HG02763 (cell line): ENCODE results near the gene SLC18A3.
A peak's percentile ranks its signal among the peaks of the same experiment; 100 is the strongest.

Source experiments
- ATAC-seq: cut with Tn5 transposase; IDR thresholded peaks from one replicate; pipeline ENCODE4 v1.9.1; 2021; ENCODE audit warnings: mild to moderate bottlenecking, moderate library complexity; ENCODE audit not compliant: unreplicated experiment

Gene SLC18A3

DNA sequence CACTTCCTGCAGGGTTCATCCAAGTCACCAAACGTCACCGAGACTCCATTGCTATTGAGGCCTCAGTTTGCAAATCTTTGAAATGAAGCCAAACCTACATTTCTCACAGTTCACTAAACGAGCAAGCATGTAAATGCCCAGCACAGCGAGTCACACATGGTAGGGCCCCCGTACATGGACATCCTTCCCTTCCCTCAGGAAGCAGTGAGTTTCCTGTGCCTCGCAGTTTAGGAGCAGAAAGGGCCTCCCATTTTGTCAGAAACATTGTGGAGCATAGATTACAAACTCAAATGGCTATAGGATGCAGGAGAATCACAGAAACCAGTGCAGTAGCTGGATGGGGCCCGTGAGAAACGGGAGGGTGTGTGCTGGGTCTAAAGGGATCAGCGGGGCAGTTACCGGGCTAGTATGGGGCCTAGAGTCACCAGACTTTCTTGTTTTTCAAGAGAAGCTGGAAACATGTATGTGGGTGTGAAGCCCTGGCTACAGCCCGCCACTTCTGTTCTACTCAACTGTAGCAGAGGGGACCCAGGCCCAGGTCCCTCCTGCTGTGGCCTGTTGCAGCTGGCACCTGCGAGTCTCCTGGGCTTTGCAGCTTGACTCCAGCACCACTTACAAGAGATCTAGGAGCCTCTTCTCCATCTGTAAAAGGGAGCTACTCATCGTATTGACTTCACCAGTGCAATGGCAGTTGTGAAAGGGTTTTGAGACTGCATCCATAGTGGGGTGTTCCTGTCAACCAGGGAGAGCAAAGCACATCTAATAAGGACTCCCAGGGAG is 14.2 kb upstream of the SLC18A3 start:
- no peak for ATAC-seq

DNA sequence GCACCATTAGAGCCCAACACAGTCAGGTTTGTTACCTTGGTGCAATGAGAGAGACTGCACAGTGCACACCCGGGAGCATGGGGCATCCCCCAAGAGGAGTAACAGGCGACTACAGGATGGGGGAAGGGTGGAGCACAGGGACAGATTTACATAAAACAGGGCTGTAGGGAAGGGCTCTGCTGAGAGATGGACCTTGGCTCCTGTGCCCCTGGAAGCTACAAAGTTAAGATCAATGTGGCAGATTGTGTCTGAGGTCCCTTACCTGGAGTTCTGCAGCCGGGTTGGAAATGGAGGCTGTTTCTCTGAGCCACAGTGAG is 13.7 kb upstream of the SLC18A3 start:
- no peak for ATAC-seq

DNA sequence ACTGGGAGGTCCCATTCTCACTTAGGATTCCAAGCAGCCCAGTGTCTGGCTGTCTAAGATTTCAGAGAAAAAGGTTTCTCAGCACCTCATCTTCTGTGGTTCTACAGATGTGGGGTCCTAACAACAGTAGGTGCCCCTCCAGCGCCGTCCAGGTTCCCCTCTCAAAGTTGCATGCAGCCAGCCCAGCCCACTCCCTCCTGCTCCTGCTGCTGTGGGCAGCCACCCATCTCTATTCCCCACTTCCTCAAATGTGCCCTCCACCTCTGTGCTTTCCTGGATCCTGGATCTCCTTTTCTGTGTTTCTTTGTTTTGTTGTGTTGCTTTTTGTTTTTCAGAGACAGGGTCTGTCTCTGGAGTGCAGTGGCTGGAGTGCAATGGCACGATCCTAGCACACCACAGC is 13.3 kb upstream of the SLC18A3 start:
- no peak for ATAC-seq

DNA sequence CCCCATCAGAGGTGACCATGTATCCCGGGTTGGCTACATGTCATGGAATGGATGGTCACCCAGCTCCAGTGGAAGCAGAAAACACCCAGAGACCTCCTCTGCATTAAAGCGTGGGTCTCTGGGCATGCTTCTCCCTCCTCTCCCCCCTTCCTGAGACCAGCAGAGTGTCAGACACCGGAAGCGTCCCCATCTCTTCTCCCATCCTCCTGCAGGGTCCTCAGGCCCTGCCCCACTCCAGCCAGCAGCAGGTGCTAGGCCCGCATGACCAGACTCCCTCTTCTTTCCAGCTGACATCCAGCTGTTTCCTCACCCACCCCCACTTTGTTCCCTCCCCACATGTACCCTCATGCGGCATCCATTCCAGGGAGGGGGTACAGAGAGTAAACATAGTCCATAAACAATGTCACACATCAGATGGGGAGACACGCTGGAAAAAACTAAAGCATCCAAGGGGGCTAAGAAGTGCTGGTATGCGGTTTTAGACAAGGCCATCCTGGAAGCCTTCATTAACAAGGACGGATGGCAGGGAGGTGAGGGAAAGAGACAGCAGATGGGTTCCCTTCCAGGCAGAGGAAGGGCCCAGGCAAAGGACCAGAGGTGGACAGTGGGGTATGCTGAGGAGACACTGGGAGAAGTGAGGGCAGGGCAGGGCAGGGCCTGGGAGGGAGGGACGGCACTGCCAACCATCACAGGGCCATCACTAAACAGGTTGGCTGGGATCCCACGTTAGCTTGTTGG is 12.5 kb upstream of the SLC18A3 start:
- ATAC-seq = no peak

DNA sequence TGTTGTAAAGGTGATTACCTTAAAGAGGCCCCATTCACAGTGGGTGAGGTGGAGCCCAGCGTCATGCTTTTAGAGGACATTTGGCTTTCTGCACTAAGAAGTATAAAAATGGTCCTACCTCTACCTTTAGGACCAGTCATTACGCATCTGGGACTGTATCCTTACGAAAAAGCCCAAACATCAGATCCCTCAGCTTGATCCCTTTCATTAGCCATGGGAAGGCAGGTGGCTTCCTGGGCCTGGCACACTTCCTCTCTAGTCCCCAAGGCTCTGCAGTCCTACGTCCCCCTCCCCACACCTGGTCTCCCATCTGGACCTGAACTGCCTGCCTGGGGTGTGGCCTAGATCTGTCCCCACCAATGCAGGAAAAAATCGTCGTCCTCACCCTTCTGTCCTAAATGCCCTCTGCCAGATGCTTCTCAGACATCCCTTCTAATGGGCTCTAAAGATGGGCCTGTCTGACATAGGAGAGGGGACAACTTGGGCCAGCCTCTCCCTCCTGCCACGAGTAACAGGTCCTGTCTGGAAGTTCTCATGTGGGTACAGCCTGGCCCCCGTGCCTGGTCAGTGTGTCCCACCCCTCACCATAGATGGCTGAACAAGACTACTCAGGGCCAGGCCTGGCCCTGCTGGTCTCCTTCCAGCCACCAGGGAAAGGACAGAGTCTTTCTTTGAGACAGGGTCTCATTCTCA is 11.8 kb upstream of the SLC18A3 start:
- ATAC-seq = no peak

DNA sequence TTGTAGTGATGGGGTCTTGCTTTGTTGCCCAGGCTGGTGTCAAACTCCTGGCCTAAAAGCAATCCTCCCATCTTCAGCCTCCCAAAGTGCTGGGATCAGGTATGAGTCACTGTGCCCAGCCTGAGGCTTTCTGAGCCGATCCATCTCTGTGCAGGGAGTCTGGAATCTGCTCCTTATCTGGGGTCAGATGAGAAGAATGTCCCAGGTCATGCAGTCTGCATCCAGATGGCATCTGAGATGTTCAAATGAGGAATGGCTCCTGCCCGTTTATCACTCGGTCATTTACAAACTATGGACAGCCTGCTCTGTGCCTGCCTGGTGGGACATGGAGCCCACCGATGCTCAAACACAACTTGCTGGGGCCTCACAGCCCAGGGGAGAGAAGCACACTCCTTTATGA is 11.1 kb upstream of the SLC18A3 start:
- ATAC-seq = no peak

DNA sequence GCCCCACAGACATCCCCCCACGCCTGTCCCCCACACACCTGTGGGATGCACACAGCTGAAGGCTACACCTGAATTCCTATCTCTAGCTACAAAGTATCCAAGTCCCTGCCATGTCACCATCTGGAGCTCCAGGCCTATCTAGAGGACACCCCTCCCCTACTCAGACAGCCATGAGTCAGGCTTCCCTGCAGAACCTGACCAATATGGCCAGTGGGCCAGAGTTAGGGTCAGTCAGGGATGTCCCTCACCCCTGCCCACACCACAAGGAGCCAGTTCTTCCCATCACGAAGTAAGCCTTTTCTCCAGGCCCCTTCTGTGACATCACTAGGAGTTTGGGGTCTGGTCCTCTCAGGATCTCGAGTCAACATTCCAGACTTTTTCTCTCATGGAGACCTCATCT is 10.6 kb upstream of the SLC18A3 start:
- no peak for ATAC-seq

DNA sequence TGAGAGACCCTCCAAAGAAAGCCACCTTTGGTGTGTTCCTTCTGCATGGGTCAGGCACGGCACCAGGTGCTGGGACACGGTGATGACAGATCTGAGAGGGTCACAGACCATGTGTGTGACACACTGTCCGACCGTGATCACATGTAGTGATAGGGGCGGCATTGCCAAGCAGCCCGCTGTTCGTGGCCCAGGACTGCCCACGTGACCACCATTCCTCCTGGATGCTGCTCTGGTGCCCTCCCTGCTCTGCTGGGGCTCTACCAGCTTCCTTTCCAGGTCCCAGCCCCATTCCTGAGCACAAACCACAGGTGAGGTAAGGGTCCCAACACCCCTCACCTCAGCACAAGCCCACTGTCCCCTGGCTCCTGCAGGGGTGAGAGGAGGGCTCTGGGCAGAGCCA is 10.1 kb upstream of the SLC18A3 start:
- no peak for ATAC-seq

DNA sequence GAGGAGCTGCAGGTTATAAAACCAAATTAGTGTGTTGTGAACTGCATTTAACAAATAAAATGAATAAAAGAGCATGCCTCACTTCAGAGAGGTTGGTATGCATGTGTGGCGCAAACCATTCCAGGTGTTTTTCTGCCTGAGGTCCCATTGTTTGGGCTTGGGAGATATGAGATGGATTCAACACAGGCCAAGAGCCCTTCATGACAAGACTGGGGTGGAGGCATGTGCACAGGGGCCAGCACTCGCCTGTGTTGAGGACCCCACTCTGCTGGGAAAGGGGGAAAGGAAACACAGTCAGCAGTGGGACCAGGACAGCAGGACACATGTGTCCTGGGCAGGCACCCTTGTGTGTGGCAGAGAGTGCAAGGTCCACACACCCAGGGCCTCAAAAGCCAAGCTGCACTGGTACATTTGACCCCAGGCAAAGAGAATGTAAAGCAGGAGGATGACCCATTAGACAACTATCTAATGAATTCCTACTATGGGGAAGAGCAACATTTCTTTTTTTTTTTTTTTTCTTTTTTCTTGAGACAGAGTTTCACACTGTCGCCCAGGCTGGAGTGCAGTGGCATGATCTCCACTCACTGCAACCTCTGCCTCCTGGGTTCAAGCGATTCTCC is 9.2 kb upstream of the SLC18A3 start:
- ATAC-seq = no peak

DNA sequence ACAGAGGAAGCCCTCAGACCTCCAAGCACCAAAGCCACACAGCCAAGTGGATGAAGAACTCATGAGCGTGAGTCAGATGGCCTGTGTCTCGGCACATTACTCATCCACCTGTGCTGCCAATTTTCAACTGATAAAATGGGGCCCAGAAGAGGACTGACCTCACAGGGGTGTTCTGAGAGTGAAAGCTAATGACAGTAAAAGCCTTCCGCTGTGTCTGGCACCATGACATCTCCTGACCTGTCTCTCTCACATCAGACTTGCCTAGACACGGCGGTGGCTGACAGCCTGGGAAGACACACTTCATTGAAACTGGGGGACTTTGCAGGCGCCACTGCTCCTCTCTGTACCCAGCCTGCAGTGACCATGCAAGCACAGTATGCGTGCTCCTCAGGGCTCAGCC is 8.3 kb upstream of the SLC18A3 start:
- no peak for ATAC-seq

DNA sequence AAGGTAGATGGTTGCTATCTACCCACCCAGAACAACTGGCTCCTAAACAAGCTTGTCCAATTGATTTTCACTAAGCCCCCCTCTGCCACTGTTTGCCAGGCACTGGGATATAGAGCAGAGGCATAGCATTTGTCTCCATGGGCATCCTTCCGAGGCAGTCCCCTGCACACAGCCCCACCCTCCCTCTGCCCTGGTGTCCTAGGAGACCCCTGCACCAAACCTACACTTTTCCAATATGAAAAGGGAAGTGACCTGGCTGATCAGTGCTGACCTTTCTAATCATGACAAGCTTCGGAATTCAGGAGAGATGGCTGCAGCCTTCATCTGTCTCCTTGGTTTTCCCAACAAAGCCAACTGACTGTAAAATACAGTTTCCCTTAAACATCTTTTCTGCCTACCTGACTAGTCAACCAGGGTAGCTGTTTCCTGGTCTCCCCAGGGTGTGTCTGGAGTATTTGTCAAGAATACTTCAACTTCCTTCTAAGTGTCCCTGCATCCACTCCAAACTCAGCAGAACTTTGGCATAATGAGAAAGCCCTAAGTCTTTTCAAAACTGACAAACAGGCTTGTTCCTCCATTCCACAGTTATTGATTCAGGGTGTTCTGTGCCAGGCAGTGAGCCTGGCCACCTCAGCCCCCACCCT is 7.6 kb upstream of the SLC18A3 start:
- ATAC-seq = no peak

DNA sequence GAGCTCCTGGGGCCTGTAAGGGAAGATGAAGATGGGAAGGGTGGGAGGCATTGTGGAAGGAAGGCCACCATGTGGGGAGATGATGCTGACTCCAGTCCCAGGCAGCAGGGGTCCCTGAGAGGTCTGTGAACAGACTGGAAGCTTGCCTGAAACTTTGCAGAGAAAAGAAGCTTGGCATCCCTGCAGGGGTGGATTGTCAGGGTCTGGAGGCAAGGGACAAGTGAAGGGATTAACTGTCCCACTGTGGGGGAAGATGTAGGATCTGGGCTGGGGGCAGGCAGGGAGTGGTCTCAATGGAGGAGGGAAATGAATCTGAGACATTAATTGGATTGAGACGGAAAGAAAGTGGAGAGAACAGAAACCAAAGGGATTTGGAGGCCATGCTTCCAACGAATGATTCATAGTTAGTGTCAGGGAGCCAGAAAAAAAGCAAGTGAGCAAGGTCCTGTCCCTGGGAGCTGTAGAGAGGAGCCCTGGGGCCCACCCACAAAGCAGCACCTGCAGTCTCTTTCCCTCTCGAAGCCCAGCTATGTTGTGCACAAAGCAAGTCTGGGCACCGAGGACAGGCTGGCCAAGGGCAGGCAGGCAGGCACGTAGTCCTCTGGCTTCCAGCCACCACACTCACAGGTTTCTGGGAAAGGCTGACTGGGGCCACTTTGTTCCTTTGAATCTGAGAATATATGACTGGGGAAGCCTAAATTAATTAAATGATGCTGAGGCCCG is 4.7 kb upstream of the SLC18A3 start:
- ATAC-seq = no peak

DNA sequence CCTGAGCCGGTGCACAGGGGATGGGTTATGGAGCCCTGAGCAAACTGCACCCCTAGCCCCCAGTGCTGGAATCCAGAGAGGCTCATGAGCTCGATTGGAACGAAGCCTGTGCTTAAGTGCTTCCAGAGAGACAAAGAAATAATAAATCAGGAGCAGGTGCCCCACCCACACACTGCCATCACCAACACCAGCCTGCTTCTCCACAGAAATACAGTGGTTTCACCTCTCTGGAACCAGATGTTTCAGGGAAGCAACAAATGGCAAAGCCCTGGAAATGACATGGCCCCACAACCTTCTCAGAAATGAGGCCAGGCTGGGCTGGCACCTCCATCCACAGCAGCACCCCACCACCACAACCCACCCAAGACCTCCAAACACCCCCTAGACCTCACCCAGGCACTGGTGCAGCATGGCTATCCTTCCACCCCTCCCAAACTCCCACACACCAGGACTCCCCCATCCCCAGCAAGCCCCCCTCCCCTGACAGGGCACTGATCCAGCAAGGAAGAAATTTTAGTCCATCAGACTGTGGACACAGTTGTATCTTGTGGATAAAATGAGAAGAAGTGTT is 4.1 kb upstream of the SLC18A3 start:
- ATAC-seq = no peak

DNA sequence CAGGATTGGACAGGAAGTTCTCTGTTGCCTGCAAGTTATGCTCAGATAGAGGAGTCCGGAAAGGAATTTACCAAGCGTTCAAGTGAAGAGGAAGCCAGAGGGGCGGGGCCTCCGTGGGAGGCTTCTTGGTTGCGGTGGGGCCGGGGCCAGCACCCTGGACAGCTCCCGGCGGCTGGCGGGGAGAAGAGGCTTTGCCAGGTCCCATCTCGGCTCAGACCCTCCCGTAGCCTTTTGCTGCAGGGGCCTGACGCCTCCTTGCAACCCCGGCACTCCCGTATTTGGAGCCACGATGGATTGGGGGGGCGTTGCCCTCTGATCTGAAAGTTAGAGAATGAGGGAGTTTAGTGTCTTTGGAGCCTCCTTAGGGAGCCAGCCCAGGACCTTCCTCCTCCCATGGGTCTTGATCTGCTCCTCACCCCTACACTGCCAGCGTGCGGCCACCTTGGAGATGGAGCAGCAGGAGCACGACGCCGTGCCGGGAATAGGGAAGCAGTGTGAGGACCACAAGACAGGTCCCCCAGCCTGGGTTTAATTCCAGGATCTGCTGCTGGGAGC is 3.1 kb upstream of the SLC18A3 start:
- ATAC-seq = peak; percentile 45

DNA sequence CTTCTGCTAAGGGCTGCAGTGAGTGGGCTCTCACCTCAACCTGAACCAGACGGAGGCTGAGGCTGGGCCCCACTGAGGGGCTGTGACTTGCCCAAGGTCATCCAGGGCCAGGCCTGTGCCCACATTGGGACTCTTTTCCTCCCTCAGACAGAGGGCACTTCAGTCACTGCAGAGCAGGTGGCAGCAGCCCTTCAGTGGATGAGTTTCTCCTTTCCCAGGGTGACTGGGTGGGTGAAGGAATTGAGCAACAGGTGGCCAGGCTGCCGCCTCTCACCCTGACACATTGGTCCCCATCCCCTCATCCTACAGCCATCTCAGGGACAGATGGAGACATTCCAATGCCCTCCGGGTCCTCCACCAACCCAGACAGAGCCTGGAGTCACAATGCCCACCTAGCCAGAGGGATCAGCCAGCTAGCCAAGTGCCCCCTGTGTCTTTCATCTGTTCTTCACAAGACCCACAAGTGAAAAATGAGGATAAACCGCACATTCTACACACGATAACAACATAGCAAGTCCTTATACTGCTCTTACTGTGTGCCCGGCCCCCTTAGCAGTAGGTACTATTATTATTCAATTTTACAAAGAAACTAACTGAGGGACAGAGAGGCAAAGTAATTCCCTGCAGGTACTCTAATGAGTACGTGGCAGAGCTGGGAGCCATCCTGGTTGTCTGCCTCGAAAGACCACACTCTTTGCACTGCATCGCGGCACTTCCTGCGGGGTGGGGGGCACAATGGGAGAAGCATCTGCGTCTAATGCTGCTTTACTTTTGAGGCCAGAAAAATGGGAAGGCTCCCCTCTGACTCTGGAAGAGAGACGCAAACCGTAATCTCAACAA is 1.7 kb upstream of the SLC18A3 start:
- no peak for ATAC-seq

DNA sequence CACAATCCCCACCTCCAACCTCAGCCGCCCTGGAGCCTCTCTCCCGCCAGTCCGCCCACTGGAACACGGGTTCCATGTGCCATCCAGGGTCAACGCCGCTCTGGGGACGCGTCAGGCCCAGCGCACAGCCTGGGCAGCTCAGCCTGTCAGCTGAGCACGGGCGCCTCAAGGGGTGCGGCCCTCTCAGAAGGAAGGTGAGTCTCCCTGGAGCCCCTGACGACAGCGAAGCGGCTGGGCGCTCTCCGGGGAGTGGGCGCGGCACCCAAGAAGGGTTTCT is 1.2 kb upstream of the SLC18A3 start:
- no peak for ATAC-seq

DNA sequence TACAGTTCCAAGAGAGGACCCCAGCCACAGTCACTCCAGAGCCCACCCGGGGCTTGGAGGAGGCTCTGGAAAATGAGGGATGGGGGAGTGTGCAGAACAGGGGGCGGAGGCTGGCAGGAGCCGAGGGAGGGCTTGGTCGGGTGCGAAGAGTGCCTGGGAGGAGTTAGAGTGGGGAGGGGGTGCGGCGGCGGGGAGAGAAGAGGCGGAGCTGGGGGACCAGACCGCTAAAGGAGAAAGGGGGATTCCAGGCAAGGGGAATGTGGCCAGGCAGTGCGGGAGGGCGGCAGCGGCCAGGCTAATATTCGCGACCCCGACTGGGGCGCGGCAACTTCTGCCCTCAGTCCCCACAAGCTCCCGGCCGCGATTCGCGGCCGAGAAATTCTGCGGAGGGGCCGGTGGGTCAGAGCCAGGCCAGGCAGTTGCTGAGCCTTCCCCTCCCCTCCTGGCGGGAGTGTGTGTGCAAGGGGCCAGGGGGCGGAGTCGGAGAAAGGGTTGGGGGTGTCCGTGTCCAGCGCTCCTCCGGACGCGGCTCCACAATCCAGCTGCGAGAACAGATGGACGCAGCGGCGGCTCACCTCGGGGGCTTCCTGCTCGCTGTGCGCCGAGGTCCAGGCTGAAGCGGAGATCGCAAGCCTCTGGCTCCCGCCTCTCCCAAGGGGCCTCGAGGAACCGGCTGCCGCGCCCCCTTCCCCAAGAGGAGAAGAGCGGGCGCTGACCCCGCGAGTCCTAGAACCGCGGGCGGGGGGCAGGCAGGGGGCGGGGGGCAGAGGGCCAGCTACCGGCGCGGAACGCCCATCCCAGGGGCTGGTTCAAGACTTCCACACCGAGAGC is 612 bp upstream of the SLC18A3 start:
- no peak for ATAC-seq

DNA sequence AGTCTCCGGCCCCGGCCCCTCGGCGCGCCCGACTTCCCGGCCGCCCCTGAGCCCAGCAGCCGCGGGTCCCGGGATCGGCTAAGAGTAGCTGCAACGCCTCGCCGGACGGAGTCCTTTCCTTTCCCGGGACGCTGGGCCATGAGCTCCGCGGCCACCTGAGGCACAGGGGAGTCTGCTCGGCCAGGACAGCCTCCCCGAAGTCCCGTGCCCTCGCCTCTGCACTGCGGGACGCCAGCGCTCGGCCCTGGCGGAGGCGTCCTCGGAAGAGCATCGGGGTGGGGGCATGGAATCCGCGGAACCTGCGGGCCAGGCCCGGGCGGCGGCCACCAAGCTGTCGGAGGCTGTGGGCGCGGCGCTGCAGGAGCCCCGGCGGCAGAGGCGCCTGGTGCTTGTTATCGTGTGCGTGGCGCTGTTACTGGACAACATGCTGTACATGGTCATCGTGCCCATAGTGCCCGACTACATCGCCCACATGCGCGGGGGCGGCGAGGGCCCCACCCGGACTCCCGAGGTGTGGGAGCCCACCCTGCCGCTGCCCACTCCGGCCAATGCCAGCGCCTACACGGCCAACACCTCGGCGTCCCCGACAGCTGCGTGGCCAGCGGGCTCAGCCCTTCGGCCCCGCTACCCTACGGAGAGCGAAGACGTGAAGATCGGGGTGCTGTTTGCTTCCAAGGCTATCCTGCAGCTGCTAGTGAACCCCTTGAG is 502 bp downstream of the SLC18A3 start:
- ATAC-seq = no peak
